ENCODE results near the gene MACO1.

Gene MACO1

DNA sequence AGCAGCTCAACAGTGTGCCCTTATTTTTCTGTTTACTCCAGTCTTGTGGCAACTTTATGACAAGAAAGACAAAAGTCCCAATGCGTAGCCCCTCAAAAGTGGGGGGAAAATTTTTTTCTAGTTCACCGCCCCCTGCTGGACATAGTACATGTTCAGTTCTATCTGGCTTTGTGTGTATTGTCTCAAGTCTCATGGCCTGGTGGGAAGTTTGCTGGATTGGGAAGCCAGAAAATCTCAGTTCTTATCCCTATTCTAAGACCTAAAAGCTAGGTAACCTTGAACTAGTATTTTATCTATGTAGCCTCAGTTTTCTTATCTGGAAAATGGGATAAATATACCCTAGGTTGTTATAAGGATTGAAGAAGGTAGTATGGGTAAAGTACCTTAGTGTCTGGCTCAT, 56.9 kb downstream of the MACO1 start:
- TF ChIP-seq EZH2 (optimal IDR thresholded peaks at IDR 0.05; ENCODE audit: low read depth, low read length) (no peak), EZH2phosphoT487 (IDR thresholded peaks at IDR 0.05; ENCODE audit: low read length) (no peak), CTCF (IDR thresholded peaks at IDR 0.05; ENCODE audit: low read length) (peak; percentile 72)
- H3K9ac ChIP-seq (ENCODE audit: low read length): no peak overlapping the region
- H3K27me3 ChIP-seq (replicated peaks; ENCODE audit: insufficient read depth, low read length): no peaks in the 10 kb centered on the region
- no peaks in the 10 kb centered on the region for H3F3A ChIP-seq (ENCODE audit: insufficient read depth, low read length)
- H3K36me3 ChIP-seq (replicated peaks; ENCODE audit: insufficient read depth, low read length): no peaks in the 10 kb centered on the region; the same call in 1 of the 2 replicates
- no peak overlapping the region for H3K27ac ChIP-seq (ENCODE audit: low read length)
- H3K4me2 ChIP-seq (ENCODE audit: low read depth, low read length): no peak overlapping the region
- H4K20me1 ChIP-seq (ENCODE audit: insufficient read depth, low read length): no peaks in the 10 kb centered on the region
- H3K9me3 ChIP-seq (replicated peaks; ENCODE audit: insufficient read depth, low read length): no peaks in the 10 kb centered on the region
- DNase-seq: no peak
- H3K4me1 ChIP-seq (ENCODE audit: low read length): no peaks in the 10 kb centered on the region
- H3K4me3 ChIP-seq (ENCODE audit: low read length): no peak overlapping the region
- H3K79me2 ChIP-seq (ENCODE audit: low read length): no peaks in the 10 kb centered on the region
- no peak overlapping the region for H2AFZ ChIP-seq (ENCODE audit: low read length)
- no peaks in the 10 kb centered on the region for H3K9me2 ChIP-seq (replicated peaks; ENCODE audit: insufficient read depth, low read length)

DNA sequence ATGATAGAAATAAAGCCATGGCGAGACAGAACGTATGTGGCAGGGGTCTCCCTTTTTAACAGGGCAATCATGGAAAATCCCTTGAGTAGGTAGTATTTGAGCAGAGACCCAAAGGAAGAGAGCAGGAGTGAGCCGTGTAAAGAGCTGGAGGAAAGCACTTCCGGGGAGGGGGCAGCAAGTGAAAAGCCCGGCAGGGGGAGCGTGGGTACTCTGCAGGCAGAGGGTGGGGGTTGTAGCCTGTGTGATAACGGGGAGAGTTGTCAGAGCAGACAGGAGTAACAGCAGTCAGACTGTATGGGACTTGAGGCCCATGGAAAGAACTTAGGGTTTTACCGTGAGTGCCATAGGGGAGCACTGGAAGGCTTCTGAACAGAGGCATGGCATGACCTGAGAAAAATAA, 61.6 kb downstream of the MACO1 start:
- H4K20me1 ChIP-seq (ENCODE audit: insufficient read depth, low read length): no peaks in the 10 kb centered on the region
- no peak overlapping the region for H3K4me3 ChIP-seq (ENCODE audit: low read length)
- H3K36me3 ChIP-seq (replicated peaks; ENCODE audit: insufficient read depth, low read length): no peaks in the 10 kb centered on the region; the same call in 1 of the 2 replicates
- H3F3A ChIP-seq (ENCODE audit: insufficient read depth, low read length): no peaks in the 10 kb centered on the region
- no peak for DNase-seq
- no peak overlapping the region for H3K9ac ChIP-seq (ENCODE audit: low read length)
- H3K4me1 ChIP-seq (ENCODE audit: low read length): no peaks in the 10 kb centered on the region
- no peaks in the 10 kb centered on the region for H3K9me2 ChIP-seq (replicated peaks; ENCODE audit: insufficient read depth, low read length)
- TF ChIP-seq CTCF (IDR thresholded peaks at IDR 0.05; ENCODE audit: low read length) (no peak), EZH2 (optimal IDR thresholded peaks at IDR 0.05; ENCODE audit: low read depth, low read length) (no peak), EZH2phosphoT487 (IDR thresholded peaks at IDR 0.05; ENCODE audit: low read length) (no peak)
- no peak overlapping the region for H3K27ac ChIP-seq (ENCODE audit: low read length)
- H2AFZ ChIP-seq (ENCODE audit: low read length): no peak overlapping the region
- H3K9me3 ChIP-seq (replicated peaks; ENCODE audit: insufficient read depth, low read length): no peaks in the 10 kb centered on the region
- H3K4me2 ChIP-seq (ENCODE audit: low read depth, low read length): no peak overlapping the region
- no peaks in the 10 kb centered on the region for H3K79me2 ChIP-seq (ENCODE audit: low read length)
- no peaks in the 10 kb centered on the region for H3K27me3 ChIP-seq (replicated peaks; ENCODE audit: insufficient read depth, low read length)

DNA sequence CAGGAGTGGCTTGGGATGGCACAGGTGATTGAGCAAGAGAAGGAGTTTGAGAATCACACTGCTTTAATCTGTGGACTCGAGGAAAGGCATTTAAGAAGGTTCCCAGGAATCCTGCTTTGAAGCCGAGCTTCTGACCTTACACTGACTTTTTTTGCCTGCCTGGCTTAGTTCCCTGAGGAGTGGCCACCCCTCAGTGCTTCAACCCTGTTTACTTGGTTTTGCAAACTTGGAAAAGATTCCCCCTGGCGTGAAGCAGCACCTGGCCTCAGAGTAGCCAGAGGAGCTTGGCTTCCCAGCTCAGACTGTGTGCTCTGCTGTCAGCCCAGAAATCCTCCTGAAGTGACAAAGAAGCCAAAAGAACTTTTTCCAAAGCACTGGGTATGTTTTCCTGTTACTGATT, 64.3 kb downstream of the MACO1 start:
- H3K4me3 ChIP-seq (ENCODE audit: low read length): no peak overlapping the region
- H4K20me1 ChIP-seq (ENCODE audit: insufficient read depth, low read length): no peaks in the 10 kb centered on the region
- no peak overlapping the region for H3K9ac ChIP-seq (ENCODE audit: low read length)
- no peaks in the 10 kb centered on the region for H3K36me3 ChIP-seq (replicated peaks; ENCODE audit: insufficient read depth, low read length)
- no peak for DNase-seq
- no peaks in the 10 kb centered on the region for H3F3A ChIP-seq (ENCODE audit: insufficient read depth, low read length)
- H3K27ac ChIP-seq (ENCODE audit: low read length): no peak overlapping the region
- H2AFZ ChIP-seq (ENCODE audit: low read length): no peak overlapping the region
- H3K9me2 ChIP-seq (replicated peaks; ENCODE audit: insufficient read depth, low read length): no peaks in the 10 kb centered on the region
- TF ChIP-seq EZH2 (optimal IDR thresholded peaks at IDR 0.05; ENCODE audit: low read depth, low read length) (no peak), CTCF (IDR thresholded peaks at IDR 0.05; ENCODE audit: low read length) (no peak), EZH2phosphoT487 (IDR thresholded peaks at IDR 0.05; ENCODE audit: low read length) (no peak)
- no peaks in the 10 kb centered on the region for H3K4me1 ChIP-seq (ENCODE audit: low read length)
- no peaks in the 10 kb centered on the region for H3K9me3 ChIP-seq (replicated peaks; ENCODE audit: insufficient read depth, low read length)
- no peak overlapping the region for H3K4me2 ChIP-seq (ENCODE audit: low read depth, low read length)
- H3K27me3 ChIP-seq (replicated peaks; ENCODE audit: insufficient read depth, low read length): no peaks in the 10 kb centered on the region
- H3K79me2 ChIP-seq (ENCODE audit: low read length): no peaks in the 10 kb centered on the region

All from MM.1S (cell line).